ENCODE results near the gene SH3PXD2A. TPM values are rescaled to one million over a fixed set of nuclear protein-coding genes. Genes with fewer than 3 reads are reported as not detected.

Gene SH3PXD2A
- total and polyA plus RNA-seq, 3 donors from 2014 or later, result 10.8 to 12.1 (median 12.0) TPM

DNA sequence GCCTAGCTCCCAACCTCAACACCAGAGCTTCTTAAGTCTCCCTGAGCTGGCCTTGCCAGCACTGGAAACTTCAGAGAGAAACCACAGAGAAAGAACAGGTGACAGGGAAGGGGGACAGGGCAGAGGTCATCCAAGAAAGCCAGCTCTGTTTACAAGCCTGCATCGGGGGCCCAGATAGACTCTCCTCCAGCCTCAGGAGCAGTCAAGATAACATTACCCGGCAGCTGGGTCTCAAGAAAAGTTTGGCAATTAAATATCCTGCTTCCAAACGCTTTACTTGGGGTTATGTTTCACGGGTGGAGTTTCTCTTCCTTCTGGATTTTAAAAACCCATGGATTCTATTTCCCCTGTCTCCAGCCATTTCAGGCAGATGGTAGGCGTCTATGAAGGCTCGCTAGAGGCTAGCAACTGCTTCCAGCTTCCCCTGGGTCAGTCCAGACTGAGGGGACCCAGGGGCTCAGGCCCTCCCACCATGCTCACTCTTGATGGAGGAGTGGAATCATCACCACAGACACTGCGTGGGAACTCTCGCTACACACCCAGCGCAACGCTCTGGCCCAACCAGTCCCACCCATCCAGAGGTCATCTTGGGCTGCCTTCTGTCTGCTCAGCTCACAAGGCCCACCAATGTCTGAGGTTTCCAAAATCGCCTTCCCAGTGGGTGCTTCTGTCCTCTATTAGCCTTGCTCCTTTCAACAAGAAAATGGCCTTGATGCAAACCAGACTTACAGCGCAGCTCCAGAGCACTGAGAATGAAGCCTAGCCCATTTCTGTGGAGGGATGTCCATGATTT, 48.8 kb downstream of the SH3PXD2A start:
- no peak for DNase-seq
- H3K9me3 ChIP-seq, result no peaks in the 10 kb centered on the region
- TF ChIP-seq POLR2A (IDR thresholded peaks at IDR 0.05), result no peak
- TF ChIP-seq, protein P1, sequence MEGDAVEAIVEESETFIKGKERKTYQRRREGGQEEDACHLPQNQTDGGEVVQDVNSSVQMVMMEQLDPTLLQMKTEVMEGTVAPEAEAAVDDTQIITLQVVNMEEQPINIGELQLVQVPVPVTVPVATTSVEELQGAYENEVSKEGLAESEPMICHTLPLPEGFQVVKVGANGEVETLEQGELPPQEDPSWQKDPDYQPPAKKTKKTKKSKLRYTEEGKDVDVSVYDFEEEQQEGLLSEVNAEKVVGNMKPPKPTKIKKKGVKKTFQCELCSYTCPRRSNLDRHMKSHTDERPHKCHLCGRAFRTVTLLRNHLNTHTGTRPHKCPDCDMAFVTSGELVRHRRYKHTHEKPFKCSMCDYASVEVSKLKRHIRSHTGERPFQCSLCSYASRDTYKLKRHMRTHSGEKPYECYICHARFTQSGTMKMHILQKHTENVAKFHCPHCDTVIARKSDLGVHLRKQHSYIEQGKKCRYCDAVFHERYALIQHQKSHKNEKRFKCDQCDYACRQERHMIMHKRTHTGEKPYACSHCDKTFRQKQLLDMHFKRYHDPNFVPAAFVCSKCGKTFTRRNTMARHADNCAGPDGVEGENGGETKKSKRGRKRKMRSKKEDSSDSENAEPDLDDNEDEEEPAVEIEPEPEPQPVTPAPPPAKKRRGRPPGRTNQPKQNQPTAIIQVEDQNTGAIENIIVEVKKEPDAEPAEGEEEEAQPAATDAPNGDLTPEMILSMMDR (IDR thresholded peaks at IDR 0.05), result no peak
- no peaks in the 10 kb centered on the region for H3K27me3 ChIP-seq
- H3K4me1 ChIP-seq, result no peaks in the 10 kb centered on the region
- no peaks in the 10 kb centered on the region for H3K36me3 ChIP-seq (ENCODE audit: low read depth, missing control alignments)
- H3K27ac ChIP-seq, result no peak overlapping the region
- intact Hi-C loops (cut with DNase I; ENCODE audit: low total_unique reads), result no loop called here
- WGBS, 2 donors, result 90 to 91% methylated on average over 12 of the region's 12 CpGs
- H3K4me3 ChIP-seq, result no peak overlapping the region

DNA sequence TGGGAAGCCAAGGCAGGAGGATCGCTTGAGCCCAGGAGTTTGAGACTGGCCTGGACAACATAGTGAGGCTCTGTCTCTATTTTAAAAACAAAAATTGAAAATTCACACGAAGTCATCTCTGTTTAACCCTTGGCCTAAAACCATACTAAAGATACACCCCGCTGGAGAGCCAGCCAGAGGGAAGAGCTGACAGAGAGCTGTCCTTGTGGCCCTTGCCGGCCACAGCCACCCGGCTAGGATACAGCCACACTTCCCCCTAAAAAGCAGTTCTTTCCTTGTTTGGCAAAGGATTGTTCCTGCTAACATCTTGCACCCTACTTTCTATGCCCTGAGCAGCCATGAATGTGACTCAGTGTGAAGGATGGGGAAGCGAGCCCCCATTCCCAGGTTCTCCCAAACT, 49.6 kb downstream of the SH3PXD2A start:
- Histone ChIP-seq H3K27ac (no peak overlapping the region), H3K9me3 (no peaks in the 10 kb centered on the region), H3K4me1 (no peaks in the 10 kb centered on the region), H3K27me3 (no peaks in the 10 kb centered on the region), H3K4me3 (no peak overlapping the region), H3K36me3 (ENCODE audit: low read depth, missing control alignments) (no peaks in the 10 kb centered on the region)
- intact Hi-C loops (cut with DNase I; ENCODE audit: low total_unique reads), result no loop called here
- DNase-seq, result no peak
- TF ChIP-seq, protein P1 (IDR thresholded peaks at IDR 0.05), result no peak
- no peak for TF ChIP-seq POLR2A (IDR thresholded peaks at IDR 0.05)
- 93 to 95% methylated on average over 6 of the region's 6 CpGs for WGBS, 2 donors

DNA sequence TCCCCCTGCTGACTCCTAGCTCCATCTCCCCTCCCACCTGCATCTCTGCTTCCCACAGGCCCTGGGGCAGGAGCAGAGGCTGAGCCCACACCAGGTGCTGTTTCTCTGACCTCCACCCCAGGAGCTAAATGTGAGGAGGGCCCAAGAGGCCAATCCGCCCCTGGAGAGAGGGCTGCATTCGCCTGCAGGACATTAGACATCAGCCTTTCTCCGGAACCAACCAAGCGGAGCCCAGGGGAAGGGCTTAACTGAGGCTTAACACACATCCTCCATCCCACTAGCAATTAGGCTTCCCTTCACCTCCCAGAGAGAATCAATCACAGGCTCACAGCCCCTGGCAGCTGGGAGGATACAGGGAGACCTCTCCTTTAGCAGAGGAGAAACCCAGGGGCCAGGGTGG, 50.5 kb downstream of the SH3PXD2A start:
- Histone ChIP-seq H3K36me3 (ENCODE audit: low read depth, missing control alignments) (no peaks in the 10 kb centered on the region), H3K4me3 (no peak overlapping the region), H3K27me3 (no peaks in the 10 kb centered on the region), H3K27ac (no peak overlapping the region), H3K4me1 (no peaks in the 10 kb centered on the region), H3K9me3 (no peaks in the 10 kb centered on the region)
- intact Hi-C loops (cut with DNase I; ENCODE audit: low total_unique reads), result no loop called here
- 94 to 96% methylated on average over 4 of the region's 4 CpGs for WGBS, 2 donors
- no peak for DNase-seq
- TF ChIP-seq POLR2A (IDR thresholded peaks at IDR 0.05), result no peak
- TF ChIP-seq, protein P1 (IDR thresholded peaks at IDR 0.05), result no peak

DNA sequence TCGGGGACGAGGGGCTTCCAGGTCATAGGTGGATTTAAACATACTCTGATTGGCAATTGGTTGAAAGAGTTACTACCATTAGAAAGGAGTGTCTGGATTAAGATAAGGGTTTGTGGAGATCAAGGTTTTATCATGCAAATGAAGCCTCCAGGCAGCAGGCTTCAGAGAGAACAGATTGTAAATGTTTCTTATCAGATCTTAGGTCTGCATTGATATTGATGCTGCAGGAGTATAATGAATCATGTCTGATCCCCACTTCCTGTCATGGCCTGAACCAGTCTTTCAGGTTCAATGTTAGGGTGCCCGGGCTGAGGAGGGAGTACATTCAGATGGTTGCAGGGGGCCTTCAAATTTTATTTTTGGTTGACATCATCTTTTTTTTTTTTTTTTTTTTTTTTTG, 51.4 kb downstream of the SH3PXD2A start:
- WGBS, 2 donors, result 66 to 82% methylated on average over 3 of the region's 3 CpGs
- H3K9me3 ChIP-seq, result no peaks in the 10 kb centered on the region
- H3K4me1 ChIP-seq, result no peaks in the 10 kb centered on the region
- no peak overlapping the region for H3K4me3 ChIP-seq
- H3K36me3 ChIP-seq (ENCODE audit: low read depth, missing control alignments), result no peaks in the 10 kb centered on the region
- intact Hi-C loops (cut with DNase I; ENCODE audit: low total_unique reads), result no loop called here
- no peak overlapping the region for H3K27ac ChIP-seq
- DNase-seq, result no peak
- TF ChIP-seq, protein P1 (IDR thresholded peaks at IDR 0.05), result no peak
- TF ChIP-seq POLR2A (IDR thresholded peaks at IDR 0.05), result no peak
- no peaks in the 10 kb centered on the region for H3K27me3 ChIP-seq
